Measurements from ENCODE around the gene TMC4. TPM values are rescaled to one million over a fixed set of nuclear protein-coding genes. Genes with fewer than 3 reads are reported as not detected.
A peak's percentile ranks its signal among the peaks of the same experiment; 100 is the strongest.
"Not testable (repeated sequence)": the region's sequence is repeated elsewhere in the genome, so short reads cannot be mapped to it uniquely, and the experiment has no call there.

TMC4 gene
- total RNA-seq, 1 experiment from 2014 or later = 13.4 TPM

DNA sequence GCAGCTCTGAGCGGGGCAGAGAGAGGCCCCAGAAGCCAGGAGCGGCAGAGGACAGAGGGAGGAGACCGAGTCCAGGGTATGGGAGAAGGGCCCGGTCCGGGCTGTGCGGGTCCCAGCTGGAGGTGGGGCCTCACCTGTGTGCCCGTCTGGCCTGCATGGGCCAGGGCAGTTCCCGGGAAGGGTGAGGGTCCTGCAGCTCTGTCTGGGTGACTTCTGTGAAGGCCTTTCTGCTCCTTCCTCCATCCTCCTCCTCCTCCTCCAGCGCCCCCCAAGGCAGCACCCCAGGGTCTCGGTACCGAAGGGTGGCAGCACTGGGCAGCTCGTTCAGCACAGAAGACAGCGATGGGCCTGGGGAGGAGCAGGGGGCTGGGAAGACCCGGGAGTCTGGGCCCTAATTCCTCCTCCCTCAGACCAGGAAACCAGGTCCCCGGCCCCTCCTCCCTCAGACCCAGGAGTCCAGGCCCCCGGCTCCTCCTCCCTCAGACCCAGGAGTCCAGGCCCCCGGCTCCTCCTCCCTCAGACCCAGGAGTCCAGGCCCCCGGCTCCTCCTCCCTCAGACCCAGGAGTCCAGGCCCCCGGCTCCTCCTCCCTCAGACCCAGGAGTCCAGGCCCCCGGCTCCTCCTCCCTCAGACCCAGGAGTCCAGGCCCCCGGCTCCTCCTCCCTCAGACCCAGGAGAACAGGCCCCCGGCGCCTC is 1.1 kb downstream of the TMC4 start:
- H3K79me2 ChIP-seq (ENCODE audit: low read length); H2AFZ ChIP-seq (ENCODE audit: low read length); H3K9me2 ChIP-seq (replicated peaks; ENCODE audit: low read length); H3K27me3 ChIP-seq (ENCODE audit: low read length); H3F3A ChIP-seq (ENCODE audit: low read length, unreplicated experiment); BruUV-seq (replicated peaks); H3K36me3 ChIP-seq (ENCODE audit: low read depth, low read length); H4K20me1 ChIP-seq (ENCODE audit: low read length); ATAC-seq; CTCF ChIA-PET; H3K27ac ChIP-seq (ENCODE audit: low read length); H3K9me3 ChIP-seq (ENCODE audit: low read length): not testable (repeated sequence)
- TF ChIP-seq, protein P1, sequence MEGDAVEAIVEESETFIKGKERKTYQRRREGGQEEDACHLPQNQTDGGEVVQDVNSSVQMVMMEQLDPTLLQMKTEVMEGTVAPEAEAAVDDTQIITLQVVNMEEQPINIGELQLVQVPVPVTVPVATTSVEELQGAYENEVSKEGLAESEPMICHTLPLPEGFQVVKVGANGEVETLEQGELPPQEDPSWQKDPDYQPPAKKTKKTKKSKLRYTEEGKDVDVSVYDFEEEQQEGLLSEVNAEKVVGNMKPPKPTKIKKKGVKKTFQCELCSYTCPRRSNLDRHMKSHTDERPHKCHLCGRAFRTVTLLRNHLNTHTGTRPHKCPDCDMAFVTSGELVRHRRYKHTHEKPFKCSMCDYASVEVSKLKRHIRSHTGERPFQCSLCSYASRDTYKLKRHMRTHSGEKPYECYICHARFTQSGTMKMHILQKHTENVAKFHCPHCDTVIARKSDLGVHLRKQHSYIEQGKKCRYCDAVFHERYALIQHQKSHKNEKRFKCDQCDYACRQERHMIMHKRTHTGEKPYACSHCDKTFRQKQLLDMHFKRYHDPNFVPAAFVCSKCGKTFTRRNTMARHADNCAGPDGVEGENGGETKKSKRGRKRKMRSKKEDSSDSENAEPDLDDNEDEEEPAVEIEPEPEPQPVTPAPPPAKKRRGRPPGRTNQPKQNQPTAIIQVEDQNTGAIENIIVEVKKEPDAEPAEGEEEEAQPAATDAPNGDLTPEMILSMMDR (conservative IDR thresholded peaks at IDR 0.05; ENCODE audit: low read depth, low read length) = 0 out of 2 replicates have a peak, but pooled peaks have one; percentile 11
- H3K9ac ChIP-seq (ENCODE audit: low read length) = peak overlapping the region; percentile 3; the same call in 1 of the 2 replicates
- H3K4me2 ChIP-seq (ENCODE audit: low read length) = peak overlapping the region; percentile 82
- peak overlapping the region; percentile 65 for H3K4me3 ChIP-seq (ENCODE audit: low read length)
- intact Hi-C loops (cut with micrococcal nuclease) = loop anchor here (2.0 kb wide), 1 partner anchor 17 kb away; the partner anchor contains the start of gene MBOAT7
- H3K4me1 ChIP-seq (ENCODE audit: insufficient read depth, low read length) = peaks cover 10% of the 10 kb centered on the region; the same call in 1 of the 2 replicates
- POLR2A ChIA-PET (ENCODE audit: unreplicated experiment) = interaction anchor here (0.6 kb wide), 1 partner anchor 18 kb away, joined by 3 read pairs; the partner anchor contains the start of gene MBOAT7
- DNase-seq = peak; percentile 1

DNA sequence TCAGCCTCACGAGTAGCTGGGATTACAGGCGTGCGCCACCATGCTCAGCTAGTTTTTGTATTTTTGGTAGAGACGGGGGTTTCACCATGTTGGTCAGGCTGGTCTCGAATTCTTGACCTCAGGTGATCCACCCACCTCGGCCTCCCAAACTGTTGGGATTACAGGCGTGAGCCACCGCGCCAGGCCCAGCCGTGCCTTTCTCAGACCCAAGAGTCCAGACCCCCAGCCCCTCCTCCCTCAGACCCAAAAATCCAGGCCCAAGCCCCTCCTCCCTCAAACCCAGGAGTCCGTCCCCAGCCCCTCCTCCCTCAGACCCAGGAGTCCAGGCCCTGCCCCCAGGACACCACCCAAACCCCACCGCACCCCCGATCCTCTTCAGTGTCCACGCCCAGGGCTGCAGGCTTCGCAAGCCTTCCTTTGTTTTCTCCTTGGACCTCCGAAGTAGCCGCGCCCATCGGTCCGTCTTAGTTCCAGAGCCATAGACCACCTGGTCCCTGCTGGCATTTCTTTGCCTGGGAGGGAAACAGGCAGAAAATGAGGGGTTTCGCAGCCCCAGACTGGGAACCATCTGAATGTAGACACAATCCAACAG is 3.7 kb downstream of the TMC4 start:
- TF ChIP-seq EZH2 (IDR thresholded peaks at IDR 0.05; ENCODE audit: low read length, unreplicated experiment) = no peak
- TF ChIP-seq, protein P1 (conservative IDR thresholded peaks at IDR 0.05; ENCODE audit: low read depth, low read length) = no peak
- no peaks in the 10 kb centered on the region for H3K36me3 ChIP-seq (ENCODE audit: low read depth, low read length)
- no peaks in the 10 kb centered on the region for H3K9me2 ChIP-seq (replicated peaks; ENCODE audit: low read length)
- no peaks in the 10 kb centered on the region for H3F3A ChIP-seq (ENCODE audit: low read length, unreplicated experiment)
- no peak for DNase-seq
- POLR2A ChIA-PET (ENCODE audit: unreplicated experiment) = interaction anchor here (0.6 to 1.1 kb wide), 2 partner anchors 9 to 32 kb away, joined by 3 to 15 read pairs; partner anchors contain the start of gene CNOT3
- H3K9me3 ChIP-seq (ENCODE audit: low read length) = no peaks in the 10 kb centered on the region
- no peak overlapping the region for H2AFZ ChIP-seq (ENCODE audit: low read length)
- no peak for ATAC-seq
- no peak overlapping the region for H3K4me3 ChIP-seq (ENCODE audit: low read length)
- peaks cover 13% of the 10 kb centered on the region for H3K4me1 ChIP-seq (ENCODE audit: insufficient read depth, low read length)
- BruUV-seq (replicated peaks) = no TSS peak
- CTCF ChIA-PET = interaction anchor here (0.6 to 1.0 kb wide), 4 partner anchors 20 to 1244 kb away, joined by 3 to 6 read pairs (median 3); partner anchors contain the start of gene MBOAT7
- no peaks in the 10 kb centered on the region for H3K79me2 ChIP-seq (ENCODE audit: low read length)
- no peaks in the 10 kb centered on the region for H4K20me1 ChIP-seq (ENCODE audit: low read length)
- no peak overlapping the region for H3K27ac ChIP-seq (ENCODE audit: low read length)
- no peak overlapping the region for H3K9ac ChIP-seq (ENCODE audit: low read length)
- intact Hi-C loops (cut with micrococcal nuclease) = no loop called here
- no peaks in the 10 kb centered on the region for H3K27me3 ChIP-seq (ENCODE audit: low read length)
- no peak overlapping the region for H3K4me2 ChIP-seq (ENCODE audit: low read length)

All from PC-3 (cell line).